A549 (cell line): Measurements from ENCODE around the gene WHRN.

Source experiments
- BHLHE40 ChIP-seq: IDR thresholded peaks from 2 replicates; pipeline ENCODE4 v1.6.1; 2012; ENCODE audit warnings: low read depth, low read length, inconsistent platforms
- CHD4 ChIP-seq: fragments of 200-600 bp; sonication (generic); IDR thresholded peaks from 2 replicates; pipeline ENCODE4 v1.6.1; 2016; ENCODE audit warnings: antibody characterized with exemption, mild to moderate bottlenecking, borderline replicate concordance
- CTCF ChIP-seq: fragments of >200 bp; sonication (Bioruptor Twin); formaldehyde crosslinking; IDR thresholded peaks from 3 replicates; pipeline ENCODE4 v1.5.1; 2016
- EHMT2 ChIP-seq: fragments of 200-600 bp; sonication (generic); IDR thresholded peaks from 2 replicates; pipeline ENCODE4 v1.6.1; 2016; ENCODE audit warnings: antibody characterized with exemption, low read depth, mild to moderate bottlenecking, moderate library complexity
- ELK1 ChIP-seq: fragments of 150-350 bp; IDR thresholded peaks from 2 replicates; pipeline ENCODE4 v1.6.1; 2014; ENCODE audit warnings: low read depth, mild to moderate bottlenecking, low read length
- PBX3 ChIP-seq: IDR thresholded peaks from 2 replicates; pipeline ENCODE4 v1.6.1; 2012
- SMC3 ChIP-seq: fragments of >200 bp; sonication (Bioruptor Twin); formaldehyde crosslinking; IDR thresholded peaks from 3 replicates; pipeline ENCODE4 v1.6.1; 2018; ENCODE audit warnings: inconsistent platforms

DNA sequence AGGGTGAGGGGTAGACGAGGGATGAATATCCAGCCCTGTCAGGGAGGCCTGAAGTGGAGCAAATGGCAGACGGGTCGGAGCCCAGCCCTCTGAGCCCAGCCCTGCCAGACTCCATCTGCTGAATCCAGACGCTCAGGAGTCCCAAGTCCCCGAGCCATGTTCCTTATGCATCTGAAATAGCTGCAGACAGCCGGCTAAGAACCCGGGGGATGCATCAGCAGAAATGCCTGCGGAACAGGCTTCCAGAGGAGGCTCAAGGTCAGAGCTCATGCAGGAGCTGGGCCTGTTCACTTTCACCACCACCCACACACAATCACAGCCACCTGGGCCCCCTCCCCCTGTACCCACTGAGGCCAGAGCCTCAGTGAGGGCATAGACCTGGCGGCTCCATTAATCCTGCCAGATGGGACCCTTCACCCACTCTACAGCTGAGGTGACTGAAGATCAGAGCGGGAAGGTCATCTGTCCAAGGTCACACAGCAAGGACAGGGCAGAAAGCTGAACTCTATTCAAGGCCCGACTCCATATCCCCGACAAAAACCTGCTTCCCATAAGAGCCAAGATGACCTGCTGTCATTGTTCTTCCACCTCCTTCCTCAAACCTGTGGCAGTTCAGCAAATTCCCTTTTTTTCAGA is 93.1 kb downstream of the WHRN start:
- no peak for TF ChIP-seq CTCF
- TF ChIP-seq EHMT2 = no peak
- TF ChIP-seq BHLHE40 = no peak
- no peak for TF ChIP-seq ELK1
- TF ChIP-seq SMC3 = no peak
- TF ChIP-seq PBX3 = no peak
- no peak for TF ChIP-seq CHD4
